A673 (cell line): ENCODE results near the gene MYRIP. TPM values are rescaled to one million over a fixed set of nuclear protein-coding genes. Genes with fewer than 3 reads are reported as not detected.

Experiments used
- BruUV-seq: library from RNA; stranded (reverse); fragments of 400-500 nt; replicated peaks from 2 replicates; lab custom pipeline; 2021; lab: Mats Ljungman, UMichigan
- CTCF ChIA-PET: fragments of 300-600 bp; sonication (Branson Sonifier 250); formaldehyde crosslinking; loops from one replicate; lab custom pipeline; 2022; ENCODE audit warnings: antibody characterized with exemption; lab: Charles Lee
- POLR2A ChIA-PET: fragments of 300-600 bp; sonication (Branson Sonifier 250); formaldehyde crosslinking; loops from one replicate; lab custom pipeline; 2022; ENCODE audit warnings: antibody characterized with exemption; ENCODE audit not compliant: low non-redundant PET; lab: Charles Lee
- DNase-seq: peaks from one replicate; pipeline ENCODE4 v3.0.0-alpha.2; 2015; ENCODE audit warnings: low spot score
- H3K27ac ChIP-seq: fragments of 200-600 bp; sonication (generic); 2 replicates; pipeline ENCODE4 v1.5.1; 2016; ENCODE audit warnings: mixed run types, low read depth, mild to moderate bottlenecking, mixed read lengths, antibody characterized with exemption, low read length; ENCODE audit not compliant: poor library complexity, severe bottlenecking
- H3K27me3 ChIP-seq: fragments of 200-600 bp; sonication (generic); replicated peaks from 2 replicates; pipeline ENCODE4 v1.6.1; 2017; ENCODE audit warnings: mixed run types, low read depth, mild to moderate bottlenecking, mixed read lengths, antibody characterized with exemption, low read length; ENCODE audit not compliant: insufficient read depth, poor library complexity
- H3K36me3 ChIP-seq: fragments of 200-600 bp; sonication (generic); 2 replicates; pipeline ENCODE4 v1.6.1; 2016; ENCODE audit warnings: mixed run types, mild to moderate bottlenecking, mixed read lengths, antibody characterized with exemption, low read length; ENCODE audit not compliant: insufficient read depth, poor library complexity, severe bottlenecking
- H3K4me1 ChIP-seq: fragments of 200-600 bp; sonication (generic); 2 replicates; pipeline ENCODE4 v1.6.1; 2017; ENCODE audit warnings: mixed run types, mild to moderate bottlenecking, mixed read lengths, antibody characterized with exemption, low read length; ENCODE audit not compliant: insufficient read depth, poor library complexity, severe bottlenecking
- H3K4me3 ChIP-seq: fragments of 200-600 bp; sonication (generic); 2 replicates; pipeline ENCODE4 v1.5.1; 2016; ENCODE audit warnings: low read depth, mixed run types, mild to moderate bottlenecking, mixed read lengths, low read length; ENCODE audit not compliant: poor library complexity, severe bottlenecking
- H3K9me3 ChIP-seq: fragments of 200-600 bp; sonication (generic); 2 replicates; pipeline ENCODE4 v1.6.1; 2016; ENCODE audit warnings: mixed run types, low read depth, mild to moderate bottlenecking, mixed read lengths, antibody characterized with exemption, low read length; ENCODE audit not compliant: poor library complexity, severe bottlenecking
- CTCF ChIP-seq: fragments of 300-800, 200-600 bp; sonication (generic); conservative IDR thresholded peaks from 2 replicates; pipeline ENCODE4 v1.5.1; 2017; ENCODE audit warnings: low read depth, mild to moderate bottlenecking, antibody characterized with exemption, low read length, moderate library complexity, mixed read lengths
- EZH2 ChIP-seq: fragments of 200-600 bp; sonication (generic); IDR thresholded peaks from 2 replicates; pipeline ENCODE4 v1.6.1; 2017; ENCODE audit warnings: borderline replicate concordance, low read depth, mild to moderate bottlenecking, mixed read lengths, antibody characterized with exemption, low read length; ENCODE audit not compliant: poor library complexity, severe bottlenecking
- intact Hi-C: fragments of 100-400 bp; cut with micrococcal nuclease; formaldehyde crosslinking; loops from one replicate; pipeline ENCODE4 v1.10.0; 2022; ENCODE audit not compliant: unreplicated experiment
- total RNA-seq: library from RNA; stranded (reverse); gene quantifications from 2 replicates; pipeline ENCODE4 v1.2.3, GENCODE V29; 2021

The MYRIP gene
- total RNA-seq, 1 experiment from 2014 or later: not detected

GRCh38 chr3:39919281-39919680, 109.9 kb downstream of the MYRIP start:
- no peak for DNase-seq
- TF ChIP-seq CTCF (no peak), EZH2 (no peak)
- Histone ChIP-seq H3K27me3 (no peaks in the 10 kb centered on the region), H3K4me1 (no peaks in the 10 kb centered on the region), H3K36me3 (no peaks in the 10 kb centered on the region), H3K27ac (no peak overlapping the region), H3K4me3 (no peak overlapping the region), H3K9me3 (no peaks in the 10 kb centered on the region)
- no TSS peak for BruUV-seq
- intact Hi-C loops: no loop called here
- ChIA-PET CTCF (no interaction called here), POLR2A (no interaction called here)

GRCh38 chr3:39920271-39920670, 110.9 kb downstream of the MYRIP start:
- no peak for DNase-seq
- Histone ChIP-seq H3K36me3 (no peaks in the 10 kb centered on the region), H3K27me3 (no peaks in the 10 kb centered on the region), H3K27ac (no peak overlapping the region), H3K4me1 (no peaks in the 10 kb centered on the region), H3K9me3 (no peaks in the 10 kb centered on the region), H3K4me3 (no peak overlapping the region)
- no TSS peak for BruUV-seq
- TF ChIP-seq EZH2 (no peak), CTCF (no peak)
- intact Hi-C loops: no loop called here
- ChIA-PET CTCF (no interaction called here), POLR2A (no interaction called here)

DNA sequence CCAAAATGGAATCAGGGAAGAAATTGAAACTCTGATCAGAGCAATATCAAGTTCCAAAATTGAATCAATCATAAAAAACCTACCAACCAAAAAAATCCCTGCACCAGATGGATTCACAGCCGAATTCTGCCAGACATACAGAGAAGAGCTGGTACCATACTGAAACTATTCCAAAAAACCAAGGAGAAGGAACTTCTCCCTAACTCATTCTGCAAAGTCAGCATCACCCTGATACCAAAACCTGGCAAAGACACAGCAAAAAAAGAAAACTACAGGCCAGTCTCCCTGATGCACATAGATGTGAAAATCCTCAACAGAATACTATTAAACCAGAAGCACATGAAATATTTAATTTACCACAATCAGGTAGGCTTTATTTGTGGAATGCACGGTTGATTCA, 118.1 kb downstream of the MYRIP start:
- intact Hi-C loops: no loop called here
- Histone ChIP-seq H3K27me3 (no peaks in the 10 kb centered on the region), H3K36me3 (no peaks in the 10 kb centered on the region), H3K4me3 (no peak overlapping the region), H3K9me3 (no peaks in the 10 kb centered on the region), H3K4me1 (no peaks in the 10 kb centered on the region), H3K27ac (no peak overlapping the region)
- TF ChIP-seq CTCF (no peak), EZH2 (no peak)
- CTCF ChIA-PET: no interaction called here
- no TSS peak for BruUV-seq
- POLR2A ChIA-PET: no interaction called here
- DNase-seq: no peak
